ENCODE results near the gene CSNK2B. TPM values are rescaled to one million over a fixed set of nuclear protein-coding genes. Genes with fewer than 3 reads are reported as not detected.

CSNK2B gene
- total RNA-seq, 1 donor from 2014 or later: 148 TPM

- Histone ChIP-seq H3K4me3 (peak overlapping the region; percentile 76 to 93), H3K36me3 (peaks cover 31 to 32% of the 10 kb centered on the region in 2 donors), H3K9me3 (no peaks in the 10 kb centered on the region), H3K4me1 (peaks cover 8 to 9% of the 10 kb centered on the region in 2 donors), H3K27me3 (no peaks in the 10 kb centered on the region), H3K27ac (peak overlapping the region; percentile 98 to 99)
- no peak for DNase-seq (ENCODE audit: low spot score in 2 of 2)
- TF ChIP-seq CTCF (IDR thresholded peaks at IDR 0.05): no peak
- intact Hi-C loops (cut with DNase I): loop anchor here (2.0 to 10.0 kb wide), 3 partner anchors 41 to 1353 kb away; partner anchors contain the start of genes MRPS18B and PPP1R10
Observed at GRCh38 chr6:31621320-31621939, 44.5 kb upstream of the CSNK2B start.

GRCh38 chr6:31621991-31622390 is 43.9 kb upstream of the CSNK2B start:
- Histone ChIP-seq H3K9me3 (no peaks in the 10 kb centered on the region), H3K4me1 (peaks cover 8 to 9% of the 10 kb centered on the region in 2 donors), H3K36me3 (peaks cover 37 to 38% of the 10 kb centered on the region in 2 donors), H3K27me3 (no peaks in the 10 kb centered on the region), H3K27ac (peak overlapping the region; percentile 98 to 99), H3K4me3 (peak overlapping the region; percentile 76 to 93)
- no peak for TF ChIP-seq CTCF (IDR thresholded peaks at IDR 0.05)
- no peak for DNase-seq (ENCODE audit: low spot score in 2 of 2)
- intact Hi-C loops (cut with DNase I): loop anchor here (2.0 to 10.0 kb wide), 3 partner anchors 41 to 1353 kb away; partner anchors contain the start of genes MRPS18B and PPP1R10

GRCh38 chr6:31622684-31623091 is 43.2 kb upstream of the CSNK2B start:
- H3K27ac ChIP-seq: no peak overlapping the region
- intact Hi-C loops (cut with DNase I): loop anchor here (5.0 to 10.0 kb wide), 2 partner anchors 1005 to 1352 kb away; partner anchors contain the start of genes MRPS18B and PPP1R10
- H3K9me3 ChIP-seq: no peaks in the 10 kb centered on the region
- TF ChIP-seq CTCF (IDR thresholded peaks at IDR 0.05): no peak
- H3K4me1 ChIP-seq: peaks cover 8 to 9% of the 10 kb centered on the region in 2 donors
- no peak for DNase-seq (ENCODE audit: low spot score in 2 of 2)
- H3K27me3 ChIP-seq: no peaks in the 10 kb centered on the region
- H3K36me3 ChIP-seq: peaks cover 44 to 45% of the 10 kb centered on the region in 2 donors
- H3K4me3 ChIP-seq: no peak overlapping the region

- no peak for DNase-seq (ENCODE audit: low spot score in 2 of 2)
- TF ChIP-seq CTCF (IDR thresholded peaks at IDR 0.05): no peak
- Histone ChIP-seq H3K36me3 (peaks cover 58 to 59% of the 10 kb centered on the region in 2 donors), H3K4me1 (peaks cover 8 to 9% of the 10 kb centered on the region in 2 donors), H3K4me3 (no peak overlapping the region), H3K27ac (no peak overlapping the region), H3K27me3 (no peaks in the 10 kb centered on the region), H3K9me3 (no peaks in the 10 kb centered on the region)
- intact Hi-C loops (cut with DNase I): loop anchor here (5.0 to 10.0 kb wide), 2 partner anchors 1007 to 1351 kb away; partner anchors contain the start of genes MRPS18B and PPP1R10
Observed at GRCh38 chr6:31624070-31624469, 41.8 kb upstream of the CSNK2B start.

GRCh38 chr6:31626952-31627351 is 38.9 kb upstream of the CSNK2B start:
- no peak for TF ChIP-seq CTCF (IDR thresholded peaks at IDR 0.05)
- intact Hi-C loops (cut with DNase I): loop anchor here (10.0 kb wide), 1 partner anchor 1348 kb away; no protein-coding TSS in a partner anchor
- no peak overlapping the region for H3K4me3 ChIP-seq
- peaks cover 3 to 7% of the 10 kb centered on the region in 2 donors for H3K4me1 ChIP-seq
- no peaks in the 10 kb centered on the region for H3K27me3 ChIP-seq
- H3K27ac ChIP-seq: no peak overlapping the region
- no peak for DNase-seq (ENCODE audit: low spot score in 2 of 2)
- H3K36me3 ChIP-seq: peaks cover 86 to 87% of the 10 kb centered on the region in 2 donors
- H3K9me3 ChIP-seq: no peaks in the 10 kb centered on the region
